MM.1S (cell line): ENCODE results near the gene FIP1L1.

Source experiments
- DNase-seq: peaks from one replicate; pipeline ENCODE4 v3.0.0-alpha.2; 2015
- H2AFZ ChIP-seq: fragments of 300-600 bp; sonication (generic); 2 replicates; pipeline ENCODE4 v1.6.0; 2016; ENCODE audit warnings: antibody characterized with exemption, low read length
- H3F3A ChIP-seq: fragments of 300-600 bp; sonication (generic); 2 replicates; pipeline ENCODE4 v1.6.1; 2016; ENCODE audit warnings: mild to moderate bottlenecking, antibody characterized with exemption, low read length, moderate library complexity, mixed read lengths; ENCODE audit not compliant: insufficient read depth
- H3K27ac ChIP-seq: fragments of 300-600 bp; sonication (generic); 2 replicates; pipeline ENCODE4 v1.5.1; 2016; ENCODE audit warnings: mild to moderate bottlenecking, low read length
- H3K27me3 ChIP-seq: fragments of 300-600 bp; sonication (generic); replicated peaks from 2 replicates; pipeline ENCODE4 v1.6.0; 2016; ENCODE audit warnings: low read length; ENCODE audit not compliant: insufficient read depth
- H3K36me3 ChIP-seq: fragments of 300-600 bp; sonication (generic); replicated peaks from 2 replicates; pipeline ENCODE4 v1.6.1; 2016; ENCODE audit warnings: mild to moderate bottlenecking, low read length, mixed read lengths; ENCODE audit not compliant: insufficient read depth
- H3K4me1 ChIP-seq: fragments of 300-600 bp; sonication (generic); 2 replicates; pipeline ENCODE4 v1.6.1; 2016; ENCODE audit warnings: low read length, mixed read lengths
- H3K4me2 ChIP-seq: fragments of 300-600 bp; sonication (generic); 2 replicates; pipeline ENCODE4 v1.6.0; 2016; ENCODE audit warnings: low read depth, low read length
- H3K4me3 ChIP-seq: fragments of 300-600 bp; sonication (generic); 2 replicates; pipeline ENCODE4 v1.5.1; 2016; ENCODE audit warnings: low read length, mixed read lengths
- H3K79me2 ChIP-seq: fragments of 300-600 bp; sonication (generic); 2 replicates; pipeline ENCODE4 v1.6.1; 2016; ENCODE audit warnings: mixed run types, low read length, mixed read lengths
- H3K9ac ChIP-seq: fragments of 300-600 bp; sonication (generic); 2 replicates; pipeline ENCODE4 v1.6.1; 2016; ENCODE audit warnings: low read length, mixed read lengths
- H3K9me2 ChIP-seq: fragments of 300-600 bp; sonication (generic); replicated peaks from 2 replicates; pipeline ENCODE4 v1.6.1; 2016; ENCODE audit warnings: mild to moderate bottlenecking, low read length, mixed read lengths; ENCODE audit not compliant: insufficient read depth
- H3K9me3 ChIP-seq: fragments of 300-600 bp; sonication (generic); replicated peaks from 2 replicates; pipeline ENCODE4 v1.6.1; 2016; ENCODE audit warnings: mild to moderate bottlenecking, low read length, mixed read lengths; ENCODE audit not compliant: insufficient read depth
- H4K20me1 ChIP-seq: fragments of 300-600 bp; sonication (generic); 2 replicates; pipeline ENCODE4 v1.6.1; 2016; ENCODE audit warnings: mild to moderate bottlenecking, low read length, moderate library complexity, mixed read lengths; ENCODE audit not compliant: insufficient read depth
- EZH2 ChIP-seq: fragments of 300-600 bp; sonication (generic); optimal IDR thresholded peaks from 2 replicates; pipeline ENCODE3; 2017; ENCODE audit warnings: low read depth, mild to moderate bottlenecking, antibody characterized with exemption, low read length, mixed read lengths
- EZH2phosphoT487 ChIP-seq: fragments of 300-600 bp; sonication (generic); IDR thresholded peaks from 2 replicates; pipeline ENCODE4 v1.6.1; 2018; ENCODE audit warnings: antibody characterized with exemption, low read length
- TF ChIP-seq, protein P1 (sequence below): fragments of 300-600 bp; sonication (generic); IDR thresholded peaks from 2 replicates; pipeline ENCODE4 v1.5.1; 2016; ENCODE audit warnings: antibody characterized with exemption, low read length, mixed read lengths

The FIP1L1 gene

DNA sequence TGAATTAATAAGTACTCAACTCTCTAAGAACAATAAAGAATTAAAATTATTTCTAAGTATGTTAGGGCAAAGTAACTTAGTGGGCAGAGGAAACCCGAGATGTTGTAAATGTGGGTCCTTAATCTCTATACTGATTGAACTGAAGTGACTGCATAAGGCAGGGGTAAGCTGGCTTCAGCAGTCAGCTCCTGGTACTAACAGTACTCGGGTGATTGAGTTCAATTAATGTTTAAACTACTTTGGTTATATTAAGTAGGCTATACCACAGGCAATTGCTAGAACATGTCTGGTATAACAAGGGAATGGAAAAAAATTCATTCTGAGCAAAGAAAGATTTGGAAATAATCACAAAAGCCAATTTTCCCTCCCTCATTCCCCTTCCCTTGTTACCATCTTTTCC lies 123.1 kb downstream of the FIP1L1 start:
- Histone ChIP-seq H3K4me3 (no peak overlapping the region), H3K36me3 (no peaks in the 10 kb centered on the region), H3K9me3 (no peaks in the 10 kb centered on the region), H3K9ac (no peak overlapping the region), H3K79me2 (no peaks in the 10 kb centered on the region), H3K27ac (no peak overlapping the region), H2AFZ (no peak overlapping the region), H3K9me2 (no peaks in the 10 kb centered on the region), H3K4me1 (no peaks in the 10 kb centered on the region), H3K4me2 (no peak overlapping the region), H3K27me3 (no peaks in the 10 kb centered on the region), H3F3A (no peaks in the 10 kb centered on the region), H4K20me1 (no peaks in the 10 kb centered on the region)
- DNase-seq, result no peak
- no peak for TF ChIP-seq EZH2phosphoT487
- no peak for TF ChIP-seq EZH2

DNA sequence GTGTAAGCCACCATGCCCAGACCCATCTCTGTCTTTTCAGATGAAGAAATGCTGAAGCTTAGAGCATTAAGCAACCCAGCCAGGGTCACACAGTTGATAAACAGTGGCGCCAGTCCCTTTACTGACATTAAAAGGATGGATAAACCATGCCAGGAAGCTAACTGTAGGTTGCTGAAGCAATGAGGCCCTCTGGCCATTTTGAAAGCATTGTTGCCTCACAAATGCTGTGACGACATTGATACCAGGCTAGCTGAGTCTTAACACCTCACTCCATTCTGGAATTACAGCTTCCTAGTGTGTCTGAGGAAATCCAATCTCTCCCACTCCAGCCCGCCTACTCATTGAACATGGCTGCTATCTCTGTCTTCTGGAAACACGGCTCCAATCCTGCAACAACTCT lies 124.1 kb downstream of the FIP1L1 start:
- Histone ChIP-seq H3K9me2 (no peaks in the 10 kb centered on the region), H3K4me3 (no peak overlapping the region), H4K20me1 (no peaks in the 10 kb centered on the region), H3K27ac (no peak overlapping the region), H3K4me1 (no peaks in the 10 kb centered on the region), H3K9ac (no peak overlapping the region), H2AFZ (no peak overlapping the region), H3F3A (no peaks in the 10 kb centered on the region), H3K4me2 (no peak overlapping the region), H3K79me2 (no peaks in the 10 kb centered on the region), H3K9me3 (no peaks in the 10 kb centered on the region), H3K36me3 (no peaks in the 10 kb centered on the region), H3K27me3 (no peaks in the 10 kb centered on the region)
- TF ChIP-seq, protein P1, sequence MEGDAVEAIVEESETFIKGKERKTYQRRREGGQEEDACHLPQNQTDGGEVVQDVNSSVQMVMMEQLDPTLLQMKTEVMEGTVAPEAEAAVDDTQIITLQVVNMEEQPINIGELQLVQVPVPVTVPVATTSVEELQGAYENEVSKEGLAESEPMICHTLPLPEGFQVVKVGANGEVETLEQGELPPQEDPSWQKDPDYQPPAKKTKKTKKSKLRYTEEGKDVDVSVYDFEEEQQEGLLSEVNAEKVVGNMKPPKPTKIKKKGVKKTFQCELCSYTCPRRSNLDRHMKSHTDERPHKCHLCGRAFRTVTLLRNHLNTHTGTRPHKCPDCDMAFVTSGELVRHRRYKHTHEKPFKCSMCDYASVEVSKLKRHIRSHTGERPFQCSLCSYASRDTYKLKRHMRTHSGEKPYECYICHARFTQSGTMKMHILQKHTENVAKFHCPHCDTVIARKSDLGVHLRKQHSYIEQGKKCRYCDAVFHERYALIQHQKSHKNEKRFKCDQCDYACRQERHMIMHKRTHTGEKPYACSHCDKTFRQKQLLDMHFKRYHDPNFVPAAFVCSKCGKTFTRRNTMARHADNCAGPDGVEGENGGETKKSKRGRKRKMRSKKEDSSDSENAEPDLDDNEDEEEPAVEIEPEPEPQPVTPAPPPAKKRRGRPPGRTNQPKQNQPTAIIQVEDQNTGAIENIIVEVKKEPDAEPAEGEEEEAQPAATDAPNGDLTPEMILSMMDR, result no peak
- TF ChIP-seq EZH2phosphoT487 (no peak), EZH2 (no peak)
- no peak for DNase-seq

DNA sequence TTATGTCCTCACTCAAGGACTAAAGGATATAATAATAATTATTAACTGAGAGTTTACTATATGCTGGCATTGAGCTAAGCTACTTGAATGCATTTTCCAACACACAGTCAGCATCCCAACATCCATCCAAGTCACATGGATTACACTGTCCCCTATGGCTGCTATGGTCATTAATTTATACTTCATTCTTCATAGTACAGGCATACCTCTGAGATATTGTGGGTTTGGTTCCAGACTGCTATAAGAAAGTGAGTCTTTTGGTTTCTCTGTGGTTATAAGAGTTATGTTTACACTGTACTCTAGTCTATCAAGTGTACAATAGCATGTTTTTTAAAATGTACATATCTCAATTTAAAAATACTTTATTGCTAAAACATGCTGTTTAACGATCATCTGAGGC lies 124.7 kb downstream of the FIP1L1 start:
- no peak overlapping the region for H3K27ac ChIP-seq
- H3F3A ChIP-seq, result no peaks in the 10 kb centered on the region
- no peaks in the 10 kb centered on the region for H3K27me3 ChIP-seq
- no peak overlapping the region for H3K4me2 ChIP-seq
- no peak overlapping the region for H3K4me3 ChIP-seq
- no peaks in the 10 kb centered on the region for H3K4me1 ChIP-seq
- H3K9me3 ChIP-seq, result no peaks in the 10 kb centered on the region
- TF ChIP-seq EZH2 (no peak), EZH2phosphoT487 (no peak)
- TF ChIP-seq, protein P1, result no peak
- H4K20me1 ChIP-seq, result no peaks in the 10 kb centered on the region
- DNase-seq, result no peak
- no peak overlapping the region for H2AFZ ChIP-seq
- H3K79me2 ChIP-seq, result no peaks in the 10 kb centered on the region
- H3K9me2 ChIP-seq, result no peaks in the 10 kb centered on the region
- H3K36me3 ChIP-seq, result no peaks in the 10 kb centered on the region
- H3K9ac ChIP-seq, result no peak overlapping the region

DNA sequence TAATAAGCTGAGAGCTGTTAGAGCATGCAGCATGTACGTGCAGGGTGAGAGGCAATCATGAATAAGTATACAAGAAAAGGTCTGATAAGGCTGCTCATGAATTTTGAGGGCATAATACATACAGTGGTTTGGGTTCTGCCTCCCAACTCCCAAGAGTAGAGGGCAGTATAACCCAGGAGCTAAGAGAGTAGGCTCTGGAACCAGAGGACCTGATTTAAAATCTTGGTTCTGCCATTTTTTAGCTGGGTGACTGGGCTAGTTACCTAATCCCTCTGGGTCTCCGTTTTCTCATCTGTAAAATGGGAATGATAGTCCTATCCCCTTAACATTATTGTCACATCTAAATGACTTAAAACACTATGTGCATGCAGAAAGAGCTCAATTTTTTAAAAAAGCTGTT lies 128.5 kb downstream of the FIP1L1 start:
- H4K20me1 ChIP-seq, result no peaks in the 10 kb centered on the region
- no peaks in the 10 kb centered on the region for H3K4me1 ChIP-seq
- DNase-seq, result no peak
- no peak overlapping the region for H3K4me3 ChIP-seq
- no peaks in the 10 kb centered on the region for H3K79me2 ChIP-seq
- no peaks in the 10 kb centered on the region for H3K27me3 ChIP-seq
- no peaks in the 10 kb centered on the region for H3K9me3 ChIP-seq
- H3K27ac ChIP-seq, result no peak overlapping the region
- H2AFZ ChIP-seq, result no peak overlapping the region
- H3K4me2 ChIP-seq, result no peak overlapping the region
- no peaks in the 10 kb centered on the region for H3F3A ChIP-seq
- H3K36me3 ChIP-seq, result no peaks in the 10 kb centered on the region
- no peaks in the 10 kb centered on the region for H3K9me2 ChIP-seq
- H3K9ac ChIP-seq, result no peak overlapping the region
- TF ChIP-seq EZH2 (no peak), EZH2phosphoT487 (no peak)
- TF ChIP-seq, protein P1, result no peak
